NCI-H1092 (cell line): ENCODE measurements around the gene NELL1.

Experiments
- DNase-seq: peaks from one replicate; lab custom pipeline; 2025; lab: John Stamatoyannopoulos, UW

NELL1 gene

DNA sequence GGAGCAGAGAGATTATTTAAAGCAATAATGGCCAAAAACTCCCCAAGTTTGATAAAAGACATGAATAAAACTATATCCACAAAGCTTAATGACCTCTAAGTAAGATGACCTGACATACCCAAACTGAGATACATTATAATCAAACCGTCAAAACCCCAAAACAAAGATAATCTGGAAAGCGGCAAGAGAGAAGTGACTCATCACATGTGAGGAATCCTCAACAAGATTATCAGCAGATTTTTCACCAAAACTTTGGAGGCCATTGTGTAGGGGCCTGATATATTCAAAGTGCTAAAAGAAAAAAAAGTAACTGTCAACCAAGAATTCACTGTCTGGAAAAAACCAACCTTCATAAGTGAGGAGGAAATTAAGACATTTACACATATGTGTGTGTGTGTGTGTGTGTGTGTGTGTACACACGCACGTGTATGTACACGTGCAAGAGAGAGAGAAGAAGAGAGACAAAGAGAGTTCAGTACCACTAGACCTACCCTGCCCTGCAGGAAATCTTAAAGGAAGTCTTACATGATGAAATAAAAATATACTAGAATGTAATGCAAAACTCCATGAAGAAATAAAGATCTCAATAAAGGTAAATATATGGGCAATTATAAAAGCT lies 752.4 kb downstream of the NELL1 start:
- no peak for DNase-seq

DNA sequence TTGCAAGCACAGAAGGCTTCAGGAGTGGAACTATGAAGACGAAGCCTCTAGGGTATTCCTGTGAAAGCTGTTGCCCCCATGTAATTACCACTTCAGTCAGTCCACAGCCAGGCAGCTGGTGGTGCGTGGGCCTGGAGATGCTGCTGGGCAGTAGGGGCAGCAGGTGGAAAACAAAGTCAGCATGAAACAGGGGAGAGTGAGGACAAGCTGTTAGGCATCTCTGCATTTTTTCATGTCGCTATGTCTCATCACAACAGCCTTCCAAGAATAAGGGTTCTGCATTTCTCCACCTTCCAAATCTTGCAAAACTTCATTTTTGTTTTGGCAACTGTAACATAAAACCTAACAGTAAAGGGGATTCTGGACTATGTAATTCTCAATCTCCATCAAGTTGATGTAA lies 757.5 kb downstream of the NELL1 start:
- no peak for DNase-seq

DNA sequence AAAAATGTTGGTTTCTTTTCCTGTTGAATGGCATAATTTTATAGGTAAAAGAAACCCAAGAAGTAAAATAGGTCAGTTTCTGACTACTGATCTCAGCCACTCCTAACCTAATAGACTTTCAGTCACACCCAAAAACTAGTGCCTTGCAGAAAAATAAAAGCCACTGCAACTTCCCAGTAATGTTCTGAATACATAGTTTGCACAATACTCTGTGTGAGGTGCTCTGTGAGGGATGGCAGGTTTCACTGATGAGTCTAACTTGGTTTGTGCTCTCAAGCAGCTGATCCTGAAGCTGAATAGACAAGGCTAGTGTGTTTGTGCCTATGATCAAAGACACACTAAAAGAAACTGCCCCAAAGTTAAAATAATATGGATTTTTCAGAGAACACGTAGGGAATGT lies 758.3 kb downstream of the NELL1 start:
- DNase-seq, result no peak

DNA sequence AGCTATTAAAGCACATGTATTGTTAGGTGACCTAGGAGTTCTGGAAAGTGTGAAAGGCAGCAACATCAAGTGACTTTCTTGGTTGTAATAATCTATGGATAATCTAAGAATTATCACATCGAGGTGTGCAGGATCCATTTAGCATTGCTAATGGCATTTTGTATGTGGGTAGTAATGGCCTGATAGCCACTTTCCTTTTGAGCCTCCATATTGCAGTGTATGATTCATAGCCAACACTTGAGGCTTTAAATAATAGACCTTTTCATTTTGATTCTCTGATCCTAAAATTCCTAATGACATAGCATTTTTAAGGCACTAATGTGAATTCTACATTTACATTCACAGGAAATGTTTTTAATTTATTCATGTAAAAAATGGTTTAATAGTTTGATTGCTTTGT lies 759.4 kb downstream of the NELL1 start:
- DNase-seq, result no peak

DNA sequence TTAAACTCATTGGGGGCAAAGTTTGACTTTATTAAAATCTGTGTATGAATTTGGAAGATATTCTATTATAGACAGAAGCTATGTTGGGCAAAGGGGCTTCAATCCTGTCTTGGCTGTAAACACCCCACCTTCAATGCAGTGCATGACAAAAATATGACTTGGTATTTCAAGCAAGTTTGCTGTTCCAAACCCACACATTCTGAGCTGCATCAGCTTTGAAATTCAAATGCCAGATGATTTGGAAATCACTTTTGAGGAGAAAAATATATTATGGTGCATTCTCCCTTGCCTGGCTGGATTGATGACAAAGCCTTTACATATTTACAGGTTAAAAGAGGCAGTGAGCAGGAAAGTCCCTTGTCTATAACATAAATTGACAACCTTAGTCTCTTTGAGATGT lies 760.0 kb downstream of the NELL1 start:
- no peak for DNase-seq

DNA sequence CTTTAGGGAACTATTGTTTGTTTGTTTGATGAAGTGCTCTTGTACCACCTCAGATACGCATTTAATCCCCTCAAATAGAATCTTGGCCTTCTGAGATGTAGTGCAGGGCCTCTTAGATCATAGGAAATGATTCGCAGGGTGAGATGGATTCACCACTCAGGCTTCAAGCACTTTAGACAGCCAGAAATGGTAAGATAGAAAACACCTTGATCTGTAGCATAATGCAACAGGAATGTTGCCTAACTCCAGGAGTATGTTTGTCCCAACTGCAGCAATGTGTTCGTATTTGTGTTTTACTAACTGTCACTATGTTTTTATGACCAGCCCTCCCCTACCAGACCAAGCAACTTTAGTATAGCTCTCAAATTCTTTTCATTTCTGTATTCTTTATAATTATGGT lies 761.2 kb downstream of the NELL1 start:
- DNase-seq, result no peak

DNA sequence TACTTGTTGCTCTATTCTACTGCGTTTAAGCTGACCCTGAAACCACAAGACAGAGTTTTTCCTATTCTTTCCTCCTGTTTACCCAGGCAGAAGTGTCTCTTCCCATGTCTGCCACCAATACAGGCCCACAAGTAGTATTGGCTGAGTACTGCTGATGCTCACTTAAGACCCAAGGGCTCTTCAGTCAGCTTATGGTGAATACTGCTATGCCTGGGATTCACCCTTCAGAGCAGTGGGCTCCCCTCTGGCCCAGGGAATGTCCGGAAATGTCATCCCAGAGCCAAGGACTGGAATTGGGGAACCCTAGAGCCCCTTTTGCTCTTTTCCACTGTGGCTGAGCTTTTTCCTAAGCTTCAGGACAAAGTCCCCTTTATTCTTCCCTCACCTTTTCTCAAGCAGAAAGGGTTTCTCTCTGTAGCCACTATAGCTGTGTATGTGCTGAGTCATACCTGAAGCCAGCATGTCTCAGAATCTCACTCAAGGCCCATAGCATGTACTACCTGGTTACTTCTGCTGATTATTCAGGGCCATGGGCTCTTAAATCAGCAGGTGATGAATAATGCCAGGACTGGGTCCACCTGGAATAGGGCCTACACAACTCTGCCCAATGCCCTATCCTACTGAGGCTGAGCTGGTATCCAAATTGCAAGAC lies 777.7 kb downstream of the NELL1 start:
- no peak for DNase-seq

DNA sequence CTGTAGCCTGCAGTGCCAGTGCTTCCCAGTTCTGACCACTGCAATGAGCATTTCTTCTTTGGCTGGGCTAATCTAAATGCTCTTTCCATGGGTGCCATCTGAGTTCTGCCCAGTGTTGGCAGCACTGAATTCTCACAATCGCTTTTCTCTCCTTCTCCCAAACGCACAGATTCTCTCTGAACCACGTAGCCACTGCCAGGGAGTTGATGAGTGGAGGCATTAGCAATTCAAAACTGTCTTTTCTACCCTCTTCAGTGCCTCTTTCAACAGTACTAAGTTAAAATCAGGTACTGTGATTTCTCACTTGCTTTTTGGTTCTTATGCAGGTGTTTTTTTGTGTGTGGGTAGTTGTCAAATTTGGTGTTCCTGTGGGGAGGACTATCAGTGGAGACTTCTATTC lies 778.5 kb downstream of the NELL1 start:
- no peak for DNase-seq

DNA sequence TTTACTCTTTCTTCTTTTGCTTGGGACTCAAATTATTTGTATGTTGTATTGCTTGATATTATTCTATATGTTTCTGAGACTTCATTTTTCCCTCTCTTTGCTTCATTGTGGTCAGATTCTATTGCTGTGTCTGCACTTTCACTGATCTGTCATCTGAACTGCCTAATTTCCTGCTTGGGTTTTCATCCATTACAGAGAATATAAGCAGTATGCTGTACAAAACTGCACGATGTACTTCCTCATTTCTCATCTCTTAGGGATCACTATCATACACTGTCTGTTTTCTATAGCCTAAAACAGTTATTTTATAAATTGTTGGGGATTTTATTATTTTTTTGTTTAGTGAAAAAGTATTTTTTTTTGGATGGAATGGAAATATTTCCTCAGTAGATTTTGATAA lies 786.8 kb downstream of the NELL1 start:
- no peak for DNase-seq

DNA sequence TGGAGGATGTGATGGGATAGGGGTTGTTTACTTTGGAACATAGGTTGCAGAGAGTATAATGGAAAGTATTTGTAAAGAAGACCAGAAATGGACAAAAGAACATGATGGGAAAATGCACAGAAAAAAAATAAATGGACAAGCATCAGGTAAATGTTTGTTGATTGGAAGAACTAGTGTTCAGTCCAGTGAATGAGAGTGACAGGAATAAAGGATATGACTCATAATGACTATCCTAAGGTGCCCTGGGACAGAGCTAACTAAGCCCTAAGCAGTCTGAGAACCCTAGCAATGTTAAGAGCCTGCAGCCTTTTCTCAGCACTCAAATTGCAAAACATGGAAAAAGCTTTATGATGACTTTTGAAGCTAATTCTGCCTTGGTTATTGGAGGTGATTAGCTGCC lies 790.7 kb downstream of the NELL1 start:
- DNase-seq, result no peak

DNA sequence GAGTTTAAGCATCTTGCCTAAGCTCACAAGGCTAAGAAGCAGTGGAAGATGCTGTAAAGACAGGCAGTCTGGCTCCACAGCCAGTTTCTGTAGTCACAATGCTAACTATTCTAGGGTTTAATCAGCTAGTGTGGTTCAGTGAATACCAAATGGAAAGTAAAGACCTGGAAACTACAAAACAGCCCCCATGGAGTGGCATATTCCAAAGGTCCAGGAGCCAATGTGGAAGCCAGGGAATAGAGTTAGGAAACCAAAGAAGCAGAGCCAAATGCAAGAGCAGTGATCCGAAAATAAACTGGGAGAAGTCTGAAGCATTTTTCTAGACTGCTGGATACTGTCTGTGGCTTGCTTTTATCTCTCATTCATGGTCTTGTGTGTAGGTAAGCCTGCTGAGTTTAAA lies 792.3 kb downstream of the NELL1 start:
- no peak for DNase-seq

DNA sequence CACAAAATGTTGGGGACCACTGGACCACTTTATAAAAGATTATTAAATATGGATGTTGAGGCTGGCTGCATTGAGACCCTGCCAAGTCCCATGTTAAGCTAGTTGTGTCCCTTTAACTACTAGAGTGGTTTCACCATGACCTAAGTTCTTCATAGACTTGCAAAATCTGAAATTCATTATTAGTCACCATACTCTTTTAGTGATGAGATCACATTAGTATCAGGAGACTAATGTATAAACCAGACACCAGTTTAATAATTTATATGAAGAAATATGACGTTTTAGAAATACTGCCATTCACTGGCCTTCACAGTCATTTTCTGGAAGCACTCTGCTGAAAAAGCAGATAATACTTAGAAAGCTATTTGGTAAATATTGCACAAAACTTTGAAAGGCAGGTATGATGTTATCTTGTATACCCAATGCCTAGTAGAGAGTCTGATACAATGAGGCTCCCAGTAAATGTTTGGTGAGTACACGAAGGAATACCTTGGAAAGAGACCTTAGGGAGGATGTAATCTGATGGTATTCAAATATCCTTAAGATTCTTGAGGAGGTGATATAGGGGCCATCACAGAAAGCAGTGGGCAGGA lies 795.3 kb downstream of the NELL1 start:
- no peak for DNase-seq

DNA sequence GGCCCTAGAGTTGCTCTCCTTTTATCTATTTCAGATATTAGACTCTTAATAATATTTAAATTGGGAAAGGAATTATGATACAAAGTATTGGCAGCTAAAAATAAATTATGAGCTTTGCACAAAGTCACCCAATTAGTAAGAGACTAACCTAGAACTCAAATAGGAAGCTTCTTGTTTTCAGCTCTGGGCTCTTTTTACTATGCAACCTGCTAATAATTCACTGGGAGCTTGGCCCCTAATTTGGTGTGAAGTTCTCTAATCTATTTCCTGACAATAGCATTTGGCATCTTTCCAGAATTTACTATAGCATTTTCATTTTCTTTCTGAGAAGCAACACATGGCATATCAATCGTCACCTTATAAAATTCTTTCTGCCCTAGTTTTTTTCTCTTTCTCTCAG lies 795.8 kb downstream of the NELL1 start:
- DNase-seq, result no peak

DNA sequence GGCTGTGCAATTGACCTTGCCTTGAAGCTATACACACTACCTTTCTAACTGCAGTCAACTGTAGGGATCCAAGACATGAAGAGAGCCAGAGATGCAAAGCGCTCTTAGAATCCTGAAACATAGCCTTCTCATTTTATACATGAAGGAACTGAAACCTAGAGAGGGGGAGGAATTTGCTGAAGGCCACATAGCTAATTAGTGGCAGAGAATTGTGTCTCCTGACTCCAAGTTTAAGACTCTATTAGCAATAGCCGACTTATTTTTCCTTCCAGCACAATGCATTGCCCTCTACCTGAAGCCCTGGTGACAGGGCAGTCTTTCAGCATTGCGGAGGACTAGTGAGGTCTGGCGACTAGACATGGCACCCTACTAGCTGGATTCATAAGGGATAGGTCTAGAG lies 796.5 kb downstream of the NELL1 start:
- DNase-seq, result no peak

DNA sequence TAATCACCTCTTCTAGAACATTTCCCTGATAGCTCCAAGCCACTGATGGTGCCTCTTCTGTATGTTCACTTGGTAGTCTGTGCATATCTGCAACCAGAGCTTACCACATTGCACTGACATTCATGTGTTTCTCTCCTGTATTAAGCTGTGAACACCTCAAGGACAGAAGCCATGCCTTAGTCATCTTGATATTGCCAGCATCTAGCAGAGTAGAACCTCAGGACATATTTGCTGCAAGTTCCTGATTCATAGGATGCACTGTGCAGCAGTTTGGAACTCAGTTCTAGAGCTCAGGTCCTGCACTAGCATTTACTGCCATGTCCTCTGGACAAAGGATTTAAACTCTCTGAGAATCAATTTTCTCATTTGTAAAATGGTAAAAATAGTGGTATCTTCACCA lies 801.1 kb downstream of the NELL1 start:
- DNase-seq, result no peak

DNA sequence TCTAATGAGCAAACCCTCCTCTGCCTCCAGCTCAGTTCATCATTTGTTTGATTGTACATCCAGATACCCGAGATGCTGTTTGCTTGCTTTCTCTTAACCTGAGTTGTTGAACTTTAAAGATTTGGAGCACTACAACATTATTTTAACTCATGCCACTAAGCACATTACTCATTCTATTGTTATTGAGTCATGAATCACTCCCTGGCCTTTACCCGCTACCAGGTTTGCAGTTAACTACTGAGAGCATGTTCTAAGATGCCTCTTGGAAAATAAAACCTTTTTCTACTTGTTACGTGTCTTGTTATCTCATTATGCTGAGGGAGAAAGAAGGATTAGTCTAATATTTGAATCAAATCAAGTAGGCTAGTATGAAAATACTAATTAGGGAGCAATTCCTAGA lies 802.9 kb downstream of the NELL1 start:
- no peak for DNase-seq

DNA sequence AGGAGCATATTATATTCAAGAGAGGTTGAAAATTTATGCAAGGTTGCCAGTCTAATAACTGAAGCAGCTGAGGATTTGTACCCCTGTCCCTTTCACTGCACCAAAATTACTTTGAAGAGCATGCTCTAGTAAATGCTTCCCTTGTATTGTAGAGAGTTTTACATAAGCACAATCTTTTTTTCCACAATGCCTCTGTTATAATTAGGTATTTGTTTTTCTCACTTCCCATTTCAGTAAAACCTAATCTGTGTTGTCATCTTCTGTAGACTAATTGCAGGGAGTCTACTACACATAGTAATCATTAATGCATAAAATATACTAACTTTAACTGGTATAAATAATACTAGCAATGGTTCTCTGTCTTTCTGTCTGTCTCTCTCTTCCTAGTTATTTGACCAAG lies 805.1 kb downstream of the NELL1 start:
- DNase-seq, result no peak

DNA sequence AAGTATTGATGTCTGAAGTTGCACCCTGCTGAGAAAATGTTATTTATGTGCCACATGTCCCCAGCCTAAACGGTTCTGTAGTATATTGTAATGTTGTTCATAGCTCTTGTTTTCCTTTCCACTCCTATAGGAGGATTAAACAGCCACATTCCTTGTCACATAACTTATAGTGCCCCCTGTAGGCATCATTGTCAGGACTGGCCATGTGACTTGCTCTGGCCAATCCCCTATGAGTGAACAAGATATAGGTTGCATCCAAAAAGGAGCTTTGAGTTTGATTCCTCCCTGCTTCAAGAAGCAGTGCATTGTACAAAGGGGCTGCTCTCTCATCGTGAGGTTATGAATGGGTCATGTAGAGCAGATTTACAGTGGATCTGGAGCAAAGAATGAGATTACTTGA lies 805.9 kb downstream of the NELL1 start:
- DNase-seq, result no peak

DNA sequence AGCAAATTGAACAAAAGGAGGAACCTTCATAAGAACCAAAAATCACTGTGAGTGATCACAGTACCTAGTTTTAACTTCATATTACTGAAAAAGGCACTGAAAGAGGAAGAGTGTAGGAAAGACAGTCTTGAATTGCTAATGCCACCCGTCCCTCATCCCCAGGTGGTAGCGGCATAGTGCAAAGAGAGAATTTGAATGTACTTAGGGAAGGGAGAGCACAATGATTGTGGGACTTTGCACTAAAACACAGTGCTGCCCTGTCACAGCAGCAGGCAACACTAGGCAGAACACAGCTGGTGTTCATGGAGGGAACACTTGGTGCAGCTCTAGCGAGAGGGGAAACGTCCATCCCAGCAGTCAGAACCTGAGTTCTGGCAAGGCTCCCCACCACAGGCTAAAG lies 807.2 kb downstream of the NELL1 start:
- no peak for DNase-seq

DNA sequence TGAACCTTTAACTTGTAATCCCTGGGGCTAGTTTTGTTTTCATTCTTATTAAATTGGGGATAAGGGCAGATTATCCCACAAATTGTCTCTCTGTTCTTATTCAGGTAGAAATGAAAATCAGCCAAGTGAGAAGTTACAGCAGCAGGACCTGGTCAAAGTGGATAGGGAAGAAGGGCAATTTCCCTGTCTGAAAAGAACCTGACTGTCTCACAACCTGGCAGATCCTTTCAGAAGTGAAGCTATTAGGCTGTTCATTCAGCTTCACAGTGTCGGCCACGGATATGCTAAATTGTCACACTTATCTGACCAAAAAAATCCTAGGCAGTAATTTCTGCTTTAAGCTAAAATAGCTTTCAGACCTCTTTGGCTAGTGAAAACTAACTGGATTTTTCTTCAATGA lies 810.9 kb downstream of the NELL1 start:
- DNase-seq, result no peak

DNA sequence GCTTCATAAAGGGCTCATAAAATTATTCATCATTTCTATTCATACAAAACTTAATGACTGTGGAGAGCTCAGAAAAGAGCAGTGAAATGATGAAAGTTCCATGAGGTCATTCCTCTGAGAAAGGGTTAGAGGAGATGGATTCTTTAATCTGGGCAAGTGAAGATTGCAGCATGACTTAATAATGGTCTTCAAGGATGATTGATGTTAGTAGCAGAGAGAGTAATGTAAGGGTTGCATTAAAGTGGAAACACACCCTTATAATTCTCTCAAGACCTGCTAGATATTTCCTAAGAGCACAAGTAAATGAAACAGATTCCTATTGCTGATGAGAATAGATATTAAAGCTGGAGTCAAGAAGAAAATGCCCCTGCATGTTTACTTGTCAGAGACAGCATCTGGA lies 811.9 kb downstream of the NELL1 start:
- DNase-seq, result no peak

DNA sequence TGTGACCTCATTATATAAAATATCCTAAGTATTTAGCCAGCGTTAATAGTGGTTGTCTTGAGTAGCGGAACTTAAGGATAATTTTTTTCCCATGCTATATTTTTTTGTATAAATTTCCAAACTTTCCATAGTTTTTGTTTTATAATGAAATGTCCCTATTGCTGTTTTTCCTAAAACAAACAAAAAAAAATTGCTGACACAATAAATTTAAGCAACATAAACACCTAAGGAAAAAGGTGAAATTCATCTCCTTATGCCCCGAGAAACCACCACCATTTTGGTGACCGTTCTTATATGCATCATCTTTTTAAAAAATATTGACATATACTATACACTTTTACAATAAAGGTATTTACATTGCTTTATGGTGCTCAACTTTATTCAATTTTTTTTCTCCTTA lies 814.7 kb downstream of the NELL1 start:
- no peak for DNase-seq

DNA sequence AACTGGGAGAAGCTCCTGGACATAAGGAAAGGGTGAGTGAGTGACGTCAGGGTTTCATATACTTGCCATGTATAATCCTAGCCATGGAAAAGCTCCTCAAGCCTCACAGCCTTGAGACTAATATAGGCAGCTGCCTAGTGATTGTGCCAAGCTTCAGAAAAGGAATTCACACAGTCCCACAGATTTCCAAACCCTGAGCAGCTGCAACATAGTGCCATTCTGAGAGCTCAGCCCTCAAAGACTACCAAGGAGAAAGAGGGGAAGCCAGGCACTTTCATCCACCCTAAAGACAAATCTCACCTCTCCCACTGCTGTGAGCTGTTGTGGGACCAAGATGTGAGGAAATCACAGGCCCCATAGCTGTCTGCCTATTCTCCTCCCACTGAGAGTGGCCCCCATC lies 815.6 kb downstream of the NELL1 start:
- DNase-seq, result no peak

DNA sequence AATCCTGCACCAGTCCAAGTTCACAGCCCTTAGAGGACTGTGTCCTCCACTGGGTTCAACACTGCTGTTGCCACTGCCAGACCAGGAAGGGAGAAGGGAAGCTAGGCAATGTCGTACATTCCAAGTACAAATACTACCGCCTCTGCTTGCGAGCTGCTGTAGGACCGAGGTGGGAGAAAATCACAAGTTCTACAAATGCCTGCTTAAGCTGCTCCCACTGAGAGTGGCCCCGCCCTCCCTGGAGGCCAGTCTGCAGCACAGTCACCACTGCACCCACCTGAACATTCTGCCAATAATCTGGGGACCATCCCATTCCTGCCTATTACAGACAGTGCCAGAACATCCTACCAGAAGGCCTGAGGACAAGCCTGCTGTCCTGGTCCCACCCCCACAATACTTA lies 816.0 kb downstream of the NELL1 start:
- DNase-seq, result no peak
